AG09319 (cell line): Measurements from ENCODE around the gene HELZ2.

Source experiments
- DNase-seq: peaks from one replicate; pipeline ENCODE4 v3.0.0-alpha.2; 2010; ENCODE audit warnings: low read depth; ENCODE audit errors: extremely low read depth
- TF ChIP-seq, protein P1 (sequence below): IDR thresholded peaks from 2 replicates; pipeline ENCODE4 v1.5.1; 2011; ENCODE audit warnings: low read depth, mild to moderate bottlenecking, inconsistent platforms, low read length, moderate library complexity

HELZ2 gene

DNA sequence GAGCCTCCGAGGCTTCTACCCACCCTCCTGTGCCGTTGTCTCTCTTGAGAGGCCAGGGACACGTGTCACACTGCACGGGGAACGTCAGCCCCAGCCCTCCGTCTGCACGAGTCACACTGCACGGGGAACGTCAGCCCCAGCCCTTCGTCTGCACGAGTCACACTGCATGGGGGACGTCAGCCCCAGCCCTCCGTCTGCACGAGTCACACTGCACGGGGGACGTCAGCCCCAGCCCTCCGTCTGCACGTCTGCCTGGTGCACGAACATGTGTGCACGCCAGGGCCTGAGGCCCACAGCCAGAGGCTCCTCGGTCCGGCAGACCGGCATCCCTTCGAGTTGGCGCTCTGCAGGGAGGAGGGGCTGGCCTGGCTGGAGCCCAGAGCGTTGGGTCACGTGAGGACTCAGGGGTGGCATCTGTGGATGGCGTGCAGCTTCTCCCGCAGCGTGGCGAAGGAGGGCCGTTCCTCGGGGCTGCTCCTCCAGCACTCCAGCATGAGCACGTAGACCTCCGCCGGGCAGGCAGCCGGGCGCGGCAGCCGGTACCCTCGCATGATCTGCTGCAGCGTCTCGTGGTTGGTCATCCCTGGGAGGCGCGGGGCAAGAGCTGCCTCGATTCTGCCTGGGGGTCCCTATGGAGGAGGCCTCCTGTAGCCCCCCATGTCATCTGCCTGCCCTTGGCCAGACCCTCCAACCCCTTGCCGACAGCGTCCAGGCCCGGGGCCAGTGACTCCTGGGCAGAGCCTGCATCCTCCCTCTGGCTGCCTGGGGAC, 33.4 kb downstream of the HELZ2 start:
- TF ChIP-seq, protein P1, sequence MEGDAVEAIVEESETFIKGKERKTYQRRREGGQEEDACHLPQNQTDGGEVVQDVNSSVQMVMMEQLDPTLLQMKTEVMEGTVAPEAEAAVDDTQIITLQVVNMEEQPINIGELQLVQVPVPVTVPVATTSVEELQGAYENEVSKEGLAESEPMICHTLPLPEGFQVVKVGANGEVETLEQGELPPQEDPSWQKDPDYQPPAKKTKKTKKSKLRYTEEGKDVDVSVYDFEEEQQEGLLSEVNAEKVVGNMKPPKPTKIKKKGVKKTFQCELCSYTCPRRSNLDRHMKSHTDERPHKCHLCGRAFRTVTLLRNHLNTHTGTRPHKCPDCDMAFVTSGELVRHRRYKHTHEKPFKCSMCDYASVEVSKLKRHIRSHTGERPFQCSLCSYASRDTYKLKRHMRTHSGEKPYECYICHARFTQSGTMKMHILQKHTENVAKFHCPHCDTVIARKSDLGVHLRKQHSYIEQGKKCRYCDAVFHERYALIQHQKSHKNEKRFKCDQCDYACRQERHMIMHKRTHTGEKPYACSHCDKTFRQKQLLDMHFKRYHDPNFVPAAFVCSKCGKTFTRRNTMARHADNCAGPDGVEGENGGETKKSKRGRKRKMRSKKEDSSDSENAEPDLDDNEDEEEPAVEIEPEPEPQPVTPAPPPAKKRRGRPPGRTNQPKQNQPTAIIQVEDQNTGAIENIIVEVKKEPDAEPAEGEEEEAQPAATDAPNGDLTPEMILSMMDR, result no peak
- no peak for DNase-seq

DNA sequence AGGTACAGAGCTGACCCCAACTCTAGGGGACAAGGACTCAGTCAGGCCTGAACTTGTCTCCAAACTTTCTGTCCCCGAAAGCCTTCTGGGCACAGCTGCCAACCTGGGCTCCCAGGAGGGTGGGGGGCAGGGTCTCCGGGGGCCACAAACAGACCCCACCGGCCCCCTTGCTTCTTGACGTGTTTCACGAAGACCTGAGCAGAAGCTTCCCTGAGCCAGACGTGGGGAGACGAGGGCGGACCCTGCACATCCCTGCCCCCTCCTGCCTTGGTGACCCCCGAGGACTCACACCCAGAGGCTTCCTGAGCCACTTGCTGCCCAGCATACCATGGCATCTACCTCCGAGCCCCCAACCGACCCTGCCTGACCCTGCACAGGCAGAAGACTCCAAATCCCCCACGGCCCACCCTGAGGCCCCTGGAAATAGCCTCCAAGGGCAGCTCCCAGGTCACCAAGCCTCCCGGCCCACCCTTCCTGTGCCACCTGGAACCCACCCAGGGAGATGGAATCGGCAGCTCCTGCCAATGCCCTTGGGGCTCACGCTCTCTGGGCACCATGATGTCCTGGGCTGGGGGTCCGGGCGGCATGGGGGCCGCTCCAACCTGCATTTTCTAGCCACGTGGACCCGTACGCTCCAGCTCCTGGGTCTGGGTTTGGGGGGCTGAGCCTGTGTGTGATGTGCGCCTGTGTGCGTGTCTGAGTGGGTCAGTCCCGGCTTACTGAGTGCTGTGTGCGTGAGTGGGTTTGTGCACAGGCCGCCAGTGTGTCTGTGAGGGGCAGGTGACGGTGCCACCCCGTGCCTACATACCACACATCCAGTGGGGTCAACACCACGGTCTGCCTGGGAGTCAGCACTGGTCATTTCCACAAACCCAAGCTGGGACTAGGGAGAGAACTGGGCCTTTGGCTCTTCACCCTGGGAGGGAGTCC, 34.3 kb downstream of the HELZ2 start:
- TF ChIP-seq, protein P1, result no peak
- DNase-seq, result no peak

DNA sequence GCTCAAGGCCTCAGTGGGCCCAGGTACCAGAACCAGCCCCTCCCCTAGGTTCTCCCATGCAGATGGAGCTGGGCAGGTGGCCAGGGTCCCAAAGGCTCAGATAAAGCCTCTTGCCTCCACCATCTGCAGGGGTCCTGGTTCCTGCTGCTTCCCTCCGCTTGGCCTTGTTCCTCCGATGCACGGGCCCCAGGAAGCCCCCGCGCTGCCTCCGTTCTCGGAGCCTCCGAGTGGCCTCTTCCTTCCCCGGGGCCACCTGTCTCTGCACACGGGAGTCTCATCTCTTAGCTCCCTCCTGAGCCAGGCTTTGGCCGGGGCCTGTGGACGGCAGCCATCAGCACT, 35.0 kb downstream of the HELZ2 start:
- TF ChIP-seq, protein P1, result no peak
- DNase-seq, result no peak

DNA sequence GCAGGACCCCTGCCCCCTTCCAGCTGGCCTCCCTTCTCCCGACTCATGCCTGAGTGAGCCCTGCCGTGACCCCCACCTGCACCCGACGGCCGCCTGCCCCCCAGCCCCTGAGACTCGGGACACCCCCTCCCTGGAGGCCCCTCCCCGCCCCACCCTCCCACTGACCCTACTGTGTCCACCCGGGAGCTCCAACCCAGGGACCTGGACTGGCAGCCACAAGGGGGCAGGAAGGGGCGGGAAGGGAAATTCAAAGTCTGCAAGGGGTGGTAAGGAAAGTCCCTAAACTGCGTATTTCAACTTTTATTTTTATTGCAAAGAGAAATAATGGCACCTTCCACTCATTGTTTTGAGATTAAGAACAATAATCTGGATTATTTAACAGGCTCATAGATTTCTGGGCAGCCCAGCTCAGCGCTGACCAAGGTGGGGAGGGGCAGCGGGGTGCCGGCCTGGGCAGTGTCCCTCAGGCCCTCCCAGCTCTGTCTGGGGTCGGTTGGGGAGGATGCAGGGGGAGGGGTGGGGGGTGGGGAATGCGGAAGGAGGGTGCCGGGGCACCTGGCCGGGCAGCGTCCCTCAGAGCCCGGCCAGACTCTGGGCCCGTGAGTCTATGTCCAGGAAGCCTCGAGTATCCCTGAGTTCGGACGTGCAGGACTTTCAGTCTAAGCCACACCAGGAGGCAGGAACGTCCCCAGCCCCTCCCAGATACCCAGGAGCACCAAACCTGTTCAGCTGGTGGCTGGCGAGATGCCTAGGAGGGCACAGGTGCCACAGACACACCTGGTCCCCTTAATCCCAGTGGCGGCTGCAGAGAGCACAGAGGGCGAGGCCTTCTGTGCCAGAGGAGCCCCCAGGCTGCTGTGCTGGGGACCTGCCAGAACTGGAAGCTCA, 35.6 kb downstream of the HELZ2 start:
- TF ChIP-seq, protein P1, result no peak
- no peak for DNase-seq

DNA sequence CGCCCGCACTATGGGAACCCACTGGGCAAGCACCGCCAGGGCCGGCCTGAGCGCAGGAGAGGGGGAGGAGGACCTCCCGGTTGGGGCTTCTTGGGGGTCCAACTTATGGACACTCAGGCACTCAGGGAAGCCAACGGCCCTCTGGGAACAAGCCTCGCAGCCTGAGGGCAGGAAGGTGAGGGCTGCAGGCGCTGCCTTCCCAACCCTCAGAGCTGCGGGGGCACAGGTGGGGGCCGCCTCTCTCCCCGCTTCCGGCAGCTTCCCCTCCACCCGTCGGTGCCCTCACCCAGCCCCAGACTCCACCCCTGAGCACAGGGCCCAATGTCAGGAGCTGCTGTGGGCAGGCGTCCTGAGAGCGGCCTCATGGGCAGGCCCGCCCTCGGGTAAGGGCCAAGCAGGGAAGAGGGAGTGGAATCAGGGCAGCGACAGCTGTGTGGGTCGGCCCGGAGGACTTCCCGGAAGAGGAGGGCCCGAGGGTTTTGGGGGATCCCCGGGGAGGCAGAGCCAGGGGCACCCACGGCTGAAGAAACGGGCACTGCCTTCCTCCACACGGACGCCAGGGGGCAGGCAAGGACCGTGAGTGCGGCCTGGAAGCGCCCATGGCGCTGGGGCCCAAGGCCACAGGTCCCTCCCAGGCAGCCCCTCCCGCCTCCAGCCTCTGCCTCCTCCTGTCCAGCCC, 36.4 kb downstream of the HELZ2 start:
- peak; percentile 85 for DNase-seq
- TF ChIP-seq, protein P1, result peak; percentile 90

DNA sequence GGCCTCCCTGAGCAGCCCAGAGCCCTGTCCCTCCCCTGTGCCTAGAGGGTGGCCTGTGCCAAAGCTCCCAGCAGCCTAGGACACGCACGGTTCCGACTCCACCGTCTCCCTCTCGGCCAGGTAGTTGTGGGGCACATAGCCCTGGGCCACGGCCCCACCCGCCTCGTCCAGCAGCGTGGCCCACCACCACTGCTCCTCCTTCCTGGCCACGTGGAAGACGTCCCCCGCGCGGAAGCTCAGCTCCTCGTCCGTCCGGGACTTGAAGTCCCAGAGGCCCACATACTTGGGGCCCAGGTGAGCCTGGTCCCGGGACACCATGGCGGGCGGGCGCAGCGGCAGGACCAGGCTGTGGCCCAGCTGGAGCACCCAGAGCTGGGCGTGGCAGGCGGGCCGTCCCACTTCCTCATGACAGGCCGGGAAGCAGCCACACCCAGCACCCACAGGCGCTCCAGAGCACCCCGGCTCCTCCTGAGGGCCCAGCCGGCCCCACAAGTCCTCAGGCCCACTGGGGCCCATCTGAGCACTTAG, 37.0 kb downstream of the HELZ2 start, which contains the start of gene PTK6:
PTK6 (minus strand) TSS at position 380 of the 528 bp plus-strand sequence; CDS start at position 318, 62 bp downstream.
- TF ChIP-seq, protein P1, result no peak
- DNase-seq, result no peak
